SK-N-SH (cell line): ENCODE measurements around the gene HOXD13. TPM values are rescaled to one million over a fixed set of nuclear protein-coding genes. Genes with fewer than 3 reads are reported as not detected.
A peak's percentile ranks its signal among the peaks of the same experiment; 100 is the strongest.

Experiments used
- CTCF ChIA-PET: fragments of 300-600, 350-600 bp; formaldehyde crosslinking; extraction: SDS; loops from one replicate; lab custom pipeline; 2021; lab: Yijun Ruan, JAX
- POLR2A ChIA-PET: fragments of 350-600 bp; sonication (Branson Sonifier 250); formaldehyde crosslinking; extraction: SDS; loops from one replicate; lab custom pipeline; 2020; ENCODE audit warnings: antibody characterized with exemption, inconsistent platforms; lab: Yijun Ruan, JAX
- DNase-seq: peaks from one replicate; pipeline ENCODE4 v3.0.0; 2012
- H2AFZ ChIP-seq: fragments of 200-600 bp; sonication (generic); 2 replicates; pipeline ENCODE4 v1.8.1; 2016; ENCODE audit warnings: antibody characterized with exemption, mild to moderate bottlenecking, low read depth
- H3F3A ChIP-seq: fragments of 200-600 bp; sonication (generic); replicated peaks from 2 replicates; pipeline ENCODE3; 2016; ENCODE audit warnings: antibody characterized with exemption, mild to moderate bottlenecking; ENCODE audit not compliant: insufficient read depth
- H3K27ac ChIP-seq, 2 experiments: fragments of 200-500 bp in 1 of 2; fragments of 200-600 bp in 1 of 2; sonication (Bioruptor generic) in 1 of 2; sonication (generic), shearing (Covaris generic) in 1 of 2; 2 replicates each; pipeline versions ENCODE4 v1.5.1 to v1.6.1; 2014 to 2016; ENCODE audit warnings: low read depth in 2 of 2, inconsistent platforms in 1 of 2, low read length in 1 of 2, mild to moderate bottlenecking in 1 of 2, mixed read lengths in 1 of 2
- H3K27me3 ChIP-seq: fragments of 200-600 bp; sonication (generic), shearing (Covaris generic); 2 replicates; pipeline ENCODE4 v1.6.1; 2016; ENCODE audit warnings: mixed run types; ENCODE audit not compliant: insufficient read depth
- H3K36me3 ChIP-seq, 2 experiments: fragments of 200-500 bp in 1 of 2; fragments of 200-600 bp in 1 of 2; sonication (Bioruptor generic) in 1 of 2; sonication (generic) in 1 of 2; replicated peaks in 1 of 2; 2 replicates each; pipeline versions ENCODE3 to v1.5.1; 2014 to 2016; ENCODE audit warnings: low read length in 1 of 2, mild to moderate bottlenecking in 1 of 2; ENCODE audit not compliant: insufficient read depth in 2 of 2, control insufficient read depth in 1 of 2
- H3K4me1 ChIP-seq, 2 experiments: fragments of 200-500 bp in 1 of 2; fragments of 200-600 bp in 1 of 2; sonication (Bioruptor generic) in 1 of 2; sonication (generic), shearing (Covaris generic) in 1 of 2; 2 replicates each; pipeline versions ENCODE4 v1.5.1 to v1.6.1; 2014 to 2016; ENCODE audit warnings: low read depth in 1 of 2, low read length in 1 of 2, mixed run types in 1 of 2; ENCODE audit not compliant: insufficient read depth in 2 of 2, control insufficient read depth in 1 of 2
- H3K4me2 ChIP-seq: fragments of 200-600 bp; sonication (generic), shearing (Covaris generic); 2 replicates; pipeline ENCODE4 v1.6.1; 2017; ENCODE audit warnings: mixed run types
- H3K4me3 ChIP-seq, 2 experiments: fragments of 200-500 bp in 1 of 2; fragments of 200-600 bp in 1 of 2; sonication (Bioruptor generic) in 1 of 2; sonication (generic), shearing (Covaris generic) in 1 of 2; 2 replicates each; pipeline versions ENCODE4 v1.5.1 to v1.8.1; 2014 to 2016; ENCODE audit warnings: low read depth in 2 of 2, inconsistent platforms in 1 of 2, low read length in 1 of 2, mild to moderate bottlenecking in 1 of 2, mixed read lengths in 1 of 2, moderate library complexity in 1 of 2
- H3K79me2 ChIP-seq: fragments of 200-600 bp; sonication (generic); 2 replicates; pipeline ENCODE4 v1.8.1; 2017; ENCODE audit warnings: mild to moderate bottlenecking; ENCODE audit not compliant: insufficient read depth
- H3K9ac ChIP-seq: fragments of 200-600 bp; sonication (generic); 2 replicates; pipeline ENCODE4 v1.6.1; 2017; ENCODE audit warnings: mixed run types
- H3K9me2 ChIP-seq: fragments of 200-600 bp; sonication (generic); 2 replicates; pipeline ENCODE4 v1.6.1; 2017; ENCODE audit warnings: mixed run types
- H3K9me3 ChIP-seq: fragments of 200-600 bp; sonication (generic); 2 replicates; pipeline ENCODE4 v1.6.1; 2017; ENCODE audit warnings: mixed run types, mild to moderate bottlenecking, moderate library complexity
- H4K20me1 ChIP-seq: fragments of 200-600 bp; sonication (generic); 2 replicates; pipeline ENCODE4 v1.6.1; 2017; ENCODE audit warnings: mild to moderate bottlenecking, mixed run types; ENCODE audit not compliant: insufficient read depth
- CHD2 ChIP-seq: fragments of 150-350 bp; IDR thresholded peaks from 2 replicates; pipeline ENCODE4 v1.6.1; 2018; ENCODE audit warnings: low read length; ENCODE audit not compliant: partially characterized antibody
- FOSL2 ChIP-seq: IDR thresholded peaks from 2 replicates; pipeline ENCODE4 v1.4.0; 2012; ENCODE audit warnings: low read depth, mild to moderate bottlenecking, moderate library complexity, borderline replicate concordance
- FOXJ3 ChIP-seq: sonication (generic); formaldehyde crosslinking; IDR thresholded peaks from 2 replicates; pipeline ENCODE4 v1.5.1; 2020; ENCODE audit warnings: mild to moderate bottlenecking, missing genetic modification reagents
- FOXM1 ChIP-seq: IDR thresholded peaks from 2 replicates; pipeline ENCODE4 v1.4.0; 2012; ENCODE audit warnings: low read depth, mild to moderate bottlenecking
- GABPA ChIP-seq: IDR thresholded peaks from 2 replicates; pipeline ENCODE4 v1.4.0; 2012; ENCODE audit warnings: low read depth, mild to moderate bottlenecking
- MEF2A ChIP-seq: IDR thresholded peaks from 2 replicates; pipeline ENCODE4 v1.4.0; 2012; ENCODE audit warnings: low read depth, borderline replicate concordance
- MXI1 ChIP-seq: IDR thresholded peaks from 2 replicates; pipeline ENCODE4 v1.6.1; 2012; ENCODE audit warnings: mild to moderate bottlenecking, low read depth, low read length, improper control_type of control experiment
- NFIC ChIP-seq: IDR thresholded peaks from 2 replicates; pipeline ENCODE4 v1.4.0; 2012; ENCODE audit warnings: borderline replicate concordance
- POLR2AphosphoS5 ChIP-seq: IDR thresholded peaks from 2 replicates; pipeline ENCODE4 v1.6.1; 2012; ENCODE audit warnings: low read depth, low read length
- SIN3A ChIP-seq: IDR thresholded peaks from 2 replicates; pipeline ENCODE4 v1.6.1; 2012; ENCODE audit warnings: low read depth, mild to moderate bottlenecking, low read length, moderate library complexity, borderline replicate concordance
- SMC3 ChIP-seq: IDR thresholded peaks from 2 replicates; pipeline ENCODE4 v1.6.1; 2012; ENCODE audit warnings: low read depth, low read length, improper control_type of control experiment
- TAF1 ChIP-seq: IDR thresholded peaks from 2 replicates; pipeline ENCODE4 v1.6.1; 2012; ENCODE audit warnings: low read depth, mild to moderate bottlenecking, low read length, moderate library complexity, borderline replicate concordance
- TCF12 ChIP-seq: IDR thresholded peaks from 2 replicates; pipeline ENCODE4 v1.4.0; 2012
- TEAD4 ChIP-seq: IDR thresholded peaks from 2 replicates; pipeline ENCODE4 v1.4.0; 2012; ENCODE audit warnings: mild to moderate bottlenecking, borderline replicate concordance; ENCODE audit not compliant: insufficient read depth
- YY1 ChIP-seq: IDR thresholded peaks from 2 replicates; pipeline ENCODE4 v1.4.0; 2012; ENCODE audit warnings: low read depth, mild to moderate bottlenecking
- WGBS: methylation state at CpG from one replicate; pipeline ENCODE4 v1.1.6; 2017; ENCODE audit warnings: low lambda C conversion rate; 5-methylcytosine and 5-hydroxymethylcytosine counted together
- polyA plus RNA-seq, 3 experiments: library from polyadenylated mRNA; depleted of rRNA; stranded (reverse); fragments of >200 nt; gene quantifications; 2 replicates each; pipeline ENCODE4 v1.2.3, GENCODE V29; 2012
- TF ChIP-seq, protein P1 (sequence below): IDR thresholded peaks from 2 replicates; pipeline ENCODE4 v1.4.0; 2012; ENCODE audit warnings: low read depth, borderline replicate concordance
- TF ChIP-seq, protein P2 (sequence below): IDR thresholded peaks from 2 replicates; pipeline ENCODE4 v1.4.0; 2012; ENCODE audit warnings: low read depth, borderline replicate concordance
- TF ChIP-seq, protein P3 (sequence below): IDR thresholded peaks from 2 replicates; pipeline ENCODE4 v1.4.0; 2012; ENCODE audit warnings: low read depth
- TF ChIP-seq, protein P4 (sequence below): fragments of 200-600 bp; sonication (generic); IDR thresholded peaks from 2 replicates; pipeline ENCODE4 v1.6.1; 2017; ENCODE audit warnings: antibody characterized with exemption, mild to moderate bottlenecking, moderate library complexity
- TF ChIP-seq, protein P5 (sequence below): IDR thresholded peaks from 2 replicates; pipeline ENCODE4; 2012

Gene HOXD13
- polyA plus RNA-seq, 1 of the 3 experiments (the other 2 are of a cell fraction) = not detected

DNA sequence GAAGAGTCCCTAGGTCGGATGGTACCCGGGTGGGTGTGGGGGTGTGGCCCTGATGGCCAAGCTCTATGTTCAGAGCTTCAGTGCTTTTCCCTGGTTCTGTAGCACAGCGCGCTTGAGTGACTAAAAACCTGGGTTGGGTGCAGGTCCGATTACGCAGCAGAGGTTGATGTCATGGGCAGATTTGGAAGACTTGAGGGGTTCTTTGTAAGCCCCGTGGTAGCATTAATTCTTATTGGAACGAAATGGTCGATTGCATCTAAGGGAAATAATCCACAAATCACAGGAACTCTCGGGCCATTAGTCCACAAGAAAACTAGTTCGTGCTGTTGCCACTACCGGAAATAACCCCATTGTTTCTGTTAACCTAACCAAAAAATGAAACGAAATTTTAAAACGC, 46.0 kb downstream of the HOXD13 start:
- ChIA-PET CTCF (interaction anchor here (0.8 to 26.1 kb wide), 18 partner anchors 8 to 1195 kb away, joined by 3 to 1047 read pairs (median 15); partner anchors contain the start of genes HOXD3, HOXD4 and HOXD9), POLR2A (interaction anchor here (1.4 to 3.0 kb wide), 4 partner anchors 131 to 499 kb away, joined by 4 to 21 read pairs (median 15); partner anchors contain the start of gene MTX2)
- peak overlapping the region; percentile 94 for H2AFZ ChIP-seq
- H3K27me3 ChIP-seq = no peaks in the 10 kb centered on the region
- peak overlapping the region; percentile 94 for H3K9ac ChIP-seq
- peak overlapping the region; percentile 63 to 92 for H3K27ac ChIP-seq
- no peak for DNase-seq
- no peaks in the 10 kb centered on the region for H3K9me2 ChIP-seq
- peak overlapping the region; percentile 96 for H3K4me2 ChIP-seq
- peaks cover 25 to 48% of the 10 kb centered on the region in 2 experiments for H3K4me1 ChIP-seq
- no peaks in the 10 kb centered on the region for H4K20me1 ChIP-seq
- H3K79me2 ChIP-seq = peaks cover 45% of the 10 kb centered on the region
- peak overlapping the region; percentile 83 to 86 for H3K4me3 ChIP-seq
- H3K36me3 ChIP-seq = no peaks in the 10 kb centered on the region
- H3F3A ChIP-seq = peaks cover 33% of the 10 kb centered on the region
- H3K9me3 ChIP-seq = no peaks in the 10 kb centered on the region
- 28% methylated on average over 14 of the region's 14 CpGs for WGBS
- TF ChIP-seq CHD2 (peak; percentile 9), TAF1 (no peak; the same call in 1 of the 2 replicates)

DNA sequence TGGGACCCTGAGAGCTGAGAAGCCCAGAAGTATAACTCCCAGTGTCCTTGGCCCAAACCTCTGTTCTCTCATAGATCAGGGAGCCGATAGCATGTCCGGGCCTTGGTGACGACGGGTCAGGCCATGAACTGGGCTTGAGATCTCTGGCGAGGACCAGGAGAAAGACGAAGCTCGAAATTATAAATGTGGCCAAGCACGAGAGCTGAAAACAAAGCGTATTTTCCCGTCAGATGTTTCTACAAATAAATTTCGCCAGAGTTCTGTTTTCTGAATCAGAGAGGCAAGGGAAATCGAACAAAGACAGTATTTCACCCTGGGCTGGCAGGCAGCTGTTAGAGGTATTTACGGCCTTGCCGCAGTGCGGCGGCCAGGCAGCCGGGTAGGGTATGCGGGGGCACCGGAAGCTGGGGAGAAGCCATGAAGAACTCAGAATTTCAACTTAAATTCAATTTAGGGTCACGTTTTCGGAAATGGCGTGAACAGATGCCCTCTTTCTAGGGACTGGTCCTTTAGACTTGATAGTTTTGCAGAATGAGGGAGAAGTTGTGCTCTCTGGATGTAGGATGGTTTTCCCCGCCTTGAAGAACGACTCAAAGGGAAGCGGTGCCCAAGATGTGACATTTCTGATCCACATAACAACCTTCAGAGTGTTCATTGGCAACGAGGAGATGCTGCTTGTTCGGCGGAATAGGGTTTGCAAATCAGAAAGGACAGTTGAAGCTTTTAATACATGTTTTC, 46.6 kb downstream of the HOXD13 start:
- H4K20me1 ChIP-seq = no peaks in the 10 kb centered on the region
- 30% methylated on average over 28 of the region's 28 CpGs for WGBS

More for the DNA sequence above, 46.6 kb downstream of the HOXD13 start:
- POLR2A ChIA-PET = interaction anchor here (1.2 to 3.0 kb wide), 7 partner anchors 8 to 499 kb away, joined by 4 to 21 read pairs (median 6); partner anchors contain the start of gene MTX2
- H3K27ac ChIP-seq = peak overlapping the region; percentile 63 to 92
- no peaks in the 10 kb centered on the region for H3K27me3 ChIP-seq
- H3K79me2 ChIP-seq = peaks cover 45% of the 10 kb centered on the region
- TF ChIP-seq YY1 (peak; percentile 62; the same call in 1 of the 2 replicates), SMC3 (no peak), NFIC (no peak), FOXM1 (no peak), FOSL2 (no peak), POLR2AphosphoS5 (no peak), SIN3A (no peak), GABPA (peak; percentile 19; the same call in 1 of the 2 replicates), TEAD4 (no peak), TAF1 (0 out of 2 replicates have a peak, but pooled peaks have one; percentile 9), MXI1 (no peak), FOXJ3 (no peak), TCF12 (no peak), MEF2A (no peak), CHD2 (no peak)
- TF ChIP-seq, protein P1, sequence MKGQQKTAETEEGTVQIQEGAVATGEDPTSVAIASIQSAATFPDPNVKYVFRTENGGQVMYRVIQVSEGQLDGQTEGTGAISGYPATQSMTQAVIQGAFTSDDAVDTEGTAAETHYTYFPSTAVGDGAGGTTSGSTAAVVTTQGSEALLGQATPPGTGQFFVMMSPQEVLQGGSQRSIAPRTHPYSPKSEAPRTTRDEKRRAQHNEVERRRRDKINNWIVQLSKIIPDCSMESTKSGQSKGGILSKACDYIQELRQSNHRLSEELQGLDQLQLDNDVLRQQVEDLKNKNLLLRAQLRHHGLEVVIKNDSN = no peak
- TF ChIP-seq, protein P2, sequence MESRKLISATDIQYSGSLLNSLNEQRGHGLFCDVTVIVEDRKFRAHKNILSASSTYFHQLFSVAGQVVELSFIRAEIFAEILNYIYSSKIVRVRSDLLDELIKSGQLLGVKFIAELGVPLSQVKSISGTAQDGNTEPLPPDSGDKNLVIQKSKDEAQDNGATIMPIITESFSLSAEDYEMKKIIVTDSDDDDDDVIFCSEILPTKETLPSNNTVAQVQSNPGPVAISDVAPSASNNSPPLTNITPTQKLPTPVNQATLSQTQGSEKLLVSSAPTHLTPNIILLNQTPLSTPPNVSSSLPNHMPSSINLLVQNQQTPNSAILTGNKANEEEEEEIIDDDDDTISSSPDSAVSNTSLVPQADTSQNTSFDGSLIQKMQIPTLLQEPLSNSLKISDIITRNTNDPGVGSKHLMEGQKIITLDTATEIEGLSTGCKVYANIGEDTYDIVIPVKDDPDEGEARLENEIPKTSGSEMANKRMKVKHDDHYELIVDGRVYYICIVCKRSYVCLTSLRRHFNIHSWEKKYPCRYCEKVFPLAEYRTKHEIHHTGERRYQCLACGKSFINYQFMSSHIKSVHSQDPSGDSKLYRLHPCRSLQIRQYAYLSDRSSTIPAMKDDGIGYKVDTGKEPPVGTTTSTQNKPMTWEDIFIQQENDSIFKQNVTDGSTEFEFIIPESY = no peak
- TF ChIP-seq, protein P3, sequence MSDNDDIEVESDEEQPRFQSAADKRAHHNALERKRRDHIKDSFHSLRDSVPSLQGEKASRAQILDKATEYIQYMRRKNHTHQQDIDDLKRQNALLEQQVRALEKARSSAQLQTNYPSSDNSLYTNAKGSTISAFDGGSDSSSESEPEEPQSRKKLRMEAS = peak; percentile 41; the same call in 1 of the 2 replicates
- TF ChIP-seq, protein P4, sequence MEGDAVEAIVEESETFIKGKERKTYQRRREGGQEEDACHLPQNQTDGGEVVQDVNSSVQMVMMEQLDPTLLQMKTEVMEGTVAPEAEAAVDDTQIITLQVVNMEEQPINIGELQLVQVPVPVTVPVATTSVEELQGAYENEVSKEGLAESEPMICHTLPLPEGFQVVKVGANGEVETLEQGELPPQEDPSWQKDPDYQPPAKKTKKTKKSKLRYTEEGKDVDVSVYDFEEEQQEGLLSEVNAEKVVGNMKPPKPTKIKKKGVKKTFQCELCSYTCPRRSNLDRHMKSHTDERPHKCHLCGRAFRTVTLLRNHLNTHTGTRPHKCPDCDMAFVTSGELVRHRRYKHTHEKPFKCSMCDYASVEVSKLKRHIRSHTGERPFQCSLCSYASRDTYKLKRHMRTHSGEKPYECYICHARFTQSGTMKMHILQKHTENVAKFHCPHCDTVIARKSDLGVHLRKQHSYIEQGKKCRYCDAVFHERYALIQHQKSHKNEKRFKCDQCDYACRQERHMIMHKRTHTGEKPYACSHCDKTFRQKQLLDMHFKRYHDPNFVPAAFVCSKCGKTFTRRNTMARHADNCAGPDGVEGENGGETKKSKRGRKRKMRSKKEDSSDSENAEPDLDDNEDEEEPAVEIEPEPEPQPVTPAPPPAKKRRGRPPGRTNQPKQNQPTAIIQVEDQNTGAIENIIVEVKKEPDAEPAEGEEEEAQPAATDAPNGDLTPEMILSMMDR = no peak
- TF ChIP-seq, protein P5, sequence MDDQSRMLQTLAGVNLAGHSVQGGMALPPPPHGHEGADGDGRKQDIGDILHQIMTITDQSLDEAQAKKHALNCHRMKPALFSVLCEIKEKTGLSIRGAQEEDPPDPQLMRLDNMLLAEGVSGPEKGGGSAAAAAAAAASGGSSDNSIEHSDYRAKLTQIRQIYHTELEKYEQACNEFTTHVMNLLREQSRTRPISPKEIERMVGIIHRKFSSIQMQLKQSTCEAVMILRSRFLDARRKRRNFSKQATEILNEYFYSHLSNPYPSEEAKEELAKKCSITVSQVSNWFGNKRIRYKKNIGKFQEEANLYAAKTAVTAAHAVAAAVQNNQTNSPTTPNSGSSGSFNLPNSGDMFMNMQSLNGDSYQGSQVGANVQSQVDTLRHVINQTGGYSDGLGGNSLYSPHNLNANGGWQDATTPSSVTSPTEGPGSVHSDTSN = 0 out of 2 replicates have a peak, but pooled peaks have one; percentile 14
- DNase-seq = peak; percentile 62
- H3F3A ChIP-seq = peaks cover 33% of the 10 kb centered on the region
- CTCF ChIA-PET = interaction anchor here (0.7 to 26.1 kb wide), 23 partner anchors 8 to 1194 kb away, joined by 3 to 1047 read pairs (median 6); partner anchors contain the start of genes HOXD3, HOXD4 and HOXD9
- H3K36me3 ChIP-seq = no peaks in the 10 kb centered on the region
- H3K9ac ChIP-seq = peak overlapping the region; percentile 94
- H3K9me3 ChIP-seq = no peaks in the 10 kb centered on the region
- no peaks in the 10 kb centered on the region for H3K9me2 ChIP-seq
- H3K4me3 ChIP-seq = peak overlapping the region; percentile 83 to 86
- H2AFZ ChIP-seq = peak overlapping the region; percentile 94
- H3K4me2 ChIP-seq = peak overlapping the region; percentile 96
- H3K4me1 ChIP-seq = peaks cover 20 to 43% of the 10 kb centered on the region in 2 experiments
